HCT116 (cell line): ENCODE measurements around the gene TARM1. TPM values are rescaled to one million over a fixed set of nuclear protein-coding genes. Genes with fewer than 3 reads are reported as not detected.

ENCODE experiments used
- ATAC-seq: fragments of 200-7000 bp; cut with Tn5 transposase; 2 replicates; pipeline ENCODE4 v1.9.1; 2020; ENCODE audit warnings: mild to moderate bottlenecking, moderate library complexity
- BruUV-seq: library from RNA; stranded (reverse); fragments of 400-500 nt; replicated peaks from 2 replicates; lab custom pipeline; 2021; lab: Mats Ljungman, UMichigan
- CTCF ChIA-PET: fragments of 300-600 bp; sonication (Branson Sonifier 250); formaldehyde crosslinking; loops from one replicate; lab custom pipeline; 2021; ENCODE audit warnings: antibody characterized with exemption; lab: Charles Lee
- POLR2A ChIA-PET: fragments of 300-600, 350-600 bp; sonication (Branson Sonifier 250); formaldehyde crosslinking; loops from one replicate; lab custom pipeline; 2021; ENCODE audit warnings: antibody characterized with exemption; lab: Charles Lee
- RAD21 ChIA-PET, 2 experiments: fragments of 300-600 bp; sonication (Branson Sonifier 250); formaldehyde crosslinking; loops; one replicate each; lab custom pipeline; 2023; ENCODE audit warnings: low total read pairs in 2 of 2; ENCODE audit not compliant: uncharacterized antibody in 2 of 2, unreplicated experiment in 2 of 2, low non-redundant PET in 1 of 2; lab: Charles Lee
- DNase-seq: peaks from one replicate; pipeline ENCODE4 v3.0.0-alpha.2; 2010; ENCODE audit warnings: low read depth, low spot score
- H2AFZ ChIP-seq: fragments of 200-600 bp; shearing (Covaris generic), sonication (generic); 2 replicates; pipeline ENCODE4 v1.6.1; 2017; ENCODE audit warnings: low read depth, mixed run types, mixed read lengths, antibody characterized with exemption, low read length; ENCODE audit not compliant: poor library complexity, severe bottlenecking
- H3K27ac ChIP-seq: 2 replicates; pipeline ENCODE4 v1.5.1; 2012; ENCODE audit warnings: low read depth, low read length
- H3K27me3 ChIP-seq: fragments of 200-600 bp; sonication (generic); 2 replicates; pipeline ENCODE4 v1.6.1; 2016; ENCODE audit warnings: mixed run types, low read length, mixed read lengths; ENCODE audit not compliant: insufficient read depth
- H3K36me3 ChIP-seq, 2 experiments: fragments of 200-500 bp in 1 of 2; fragments of 200-600 bp in 1 of 2; sonication (Bioruptor generic) in 1 of 2; sonication (generic) in 1 of 2; 2 replicates each; pipeline versions ENCODE4 v1.5.1 to v1.6.1; 2014 to 2016; ENCODE audit warnings: low read length in 2 of 2, inconsistent platforms in 1 of 2, mixed read lengths in 1 of 2, mixed run types in 1 of 2; ENCODE audit not compliant: insufficient read depth in 2 of 2, control insufficient read depth in 1 of 2
- H3K4me1 ChIP-seq, 2 experiments: fragments of 200-600 bp in 1 of 2; sonication (generic) in 1 of 2; 2 replicates each; pipeline versions ENCODE4 v1.5.1 to v1.6.1; 2012 to 2017; ENCODE audit warnings: low read length in 2 of 2, inconsistent platforms in 1 of 2, mild to moderate bottlenecking in 1 of 2, mixed read lengths in 1 of 2, mixed run types in 1 of 2, moderate library complexity in 1 of 2; ENCODE audit not compliant: insufficient read depth in 2 of 2, control insufficient read depth in 1 of 2
- H3K4me2 ChIP-seq: fragments of 200-600 bp; sonication (generic); 2 replicates; pipeline ENCODE4 v1.6.1; 2017; ENCODE audit warnings: mixed run types, low read length, mixed read lengths
- H3K4me3 ChIP-seq, 2 experiments: fragments of 200-600 bp in 1 of 2; sonication (generic) in 1 of 2; replicated peaks in 1 of 2; 2 replicates each; pipeline ENCODE4 v1.5.1; 2011 to 2016; ENCODE audit warnings: low read length in 2 of 2, control low read depth in 1 of 2, low read depth in 1 of 2, mild to moderate bottlenecking in 1 of 2, mixed read lengths in 1 of 2, mixed run types in 1 of 2
- H3K79me2 ChIP-seq: fragments of 200-600 bp; sonication (generic); 2 replicates; pipeline ENCODE4 v1.6.1; 2017; ENCODE audit warnings: mild to moderate bottlenecking, mixed run types, low read length, moderate library complexity, mixed read lengths; ENCODE audit not compliant: insufficient read depth
- H3K9ac ChIP-seq: fragments of 200-600 bp; sonication (generic); 2 replicates; pipeline ENCODE4 v1.6.1; 2016; ENCODE audit warnings: low read length, mixed read lengths
- H3K9me2 ChIP-seq: fragments of 200-600 bp; sonication (generic), shearing (Covaris generic); 2 replicates; pipeline ENCODE4 v1.6.1; 2017; ENCODE audit warnings: mixed run types, mild to moderate bottlenecking, moderate library complexity; ENCODE audit not compliant: insufficient read depth
- H3K9me3 ChIP-seq, 2 experiments: fragments of 200-500 bp in 1 of 2; fragments of 200-600 bp in 1 of 2; sonication (Bioruptor generic) in 1 of 2; sonication (generic) in 1 of 2; 2 replicates each; pipeline ENCODE4 v1.6.1; 2014 to 2017; ENCODE audit warnings: low read length in 2 of 2, mixed read lengths in 2 of 2, inconsistent platforms in 1 of 2, low read depth in 1 of 2, mild to moderate bottlenecking in 1 of 2, mixed run types in 1 of 2, moderate library complexity in 1 of 2; ENCODE audit not compliant: control insufficient read depth in 1 of 2, insufficient read depth in 1 of 2
- H4K20me1 ChIP-seq: fragments of 200-600 bp; sonication (generic), shearing (Covaris generic); 2 replicates; pipeline ENCODE4 v1.6.1; 2017; ENCODE audit warnings: mixed run types, mild to moderate bottlenecking, moderate library complexity; ENCODE audit not compliant: insufficient read depth
- CBX3 ChIP-seq: IDR thresholded peaks from 2 replicates; pipeline ENCODE4 v1.6.1; 2012; ENCODE audit warnings: low read depth
- ELF1 ChIP-seq: IDR thresholded peaks from 2 replicates; pipeline ENCODE4 v1.6.1; 2012; ENCODE audit warnings: low read depth, borderline replicate concordance
- EZH2 ChIP-seq: fragments of 200-600 bp; sonication (generic); IDR thresholded peaks from 2 replicates; pipeline ENCODE4 v1.6.1; 2017; ENCODE audit warnings: antibody characterized with exemption, mixed run types
- EZH2phosphoT487 ChIP-seq: fragments of 200-600 bp; IDR thresholded peaks from 2 replicates; pipeline ENCODE4 v1.6.1; 2018; ENCODE audit warnings: antibody characterized with exemption, borderline replicate concordance
- RAD21 ChIP-seq: IDR thresholded peaks from 2 replicates; pipeline ENCODE4 v1.6.1; 2012; ENCODE audit warnings: low read depth, mild to moderate bottlenecking
- REST ChIP-seq: IDR thresholded peaks from 2 replicates; pipeline ENCODE4 v1.6.1; 2012; ENCODE audit warnings: low read depth
- SIN3A ChIP-seq: IDR thresholded peaks from 2 replicates; pipeline ENCODE4 v1.6.1; 2012; ENCODE audit warnings: low read depth
- SP1 ChIP-seq: IDR thresholded peaks from 2 replicates; pipeline ENCODE4 v1.6.1; 2012; ENCODE audit warnings: low read depth
- SRF ChIP-seq: IDR thresholded peaks from 2 replicates; pipeline ENCODE4 v1.6.1; 2012; ENCODE audit warnings: low read depth
- ZFX ChIP-seq: fragments of 450-650 bp; IDR thresholded peaks from 2 replicates; pipeline ENCODE4 v1.6.1; 2017
- ZNF274 ChIP-seq: fragments of 200-500 bp; sonication (Bioruptor generic); IDR thresholded peaks from 2 replicates; pipeline ENCODE4 v1.6.1; 2014; ENCODE audit warnings: mild to moderate bottlenecking, low read depth, low read length, inconsistent platforms
- intact Hi-C: fragments of 100-400 bp; cut with micrococcal nuclease; formaldehyde crosslinking; loops from 2 replicates; pipeline ENCODE4 v1.10.0; 2022
- total RNA-seq: library from RNA; stranded (reverse); gene quantifications from one replicate; pipeline ENCODE4 v1.2.1, GENCODE V29; 2021; ENCODE audit not compliant: unreplicated experiment

Gene TARM1
- total RNA-seq, 1 experiment from 2014 or later = not detected

- TF ChIP-seq REST (no peak), EZH2 (no peak), RAD21 (no peak)
These were observed 18.5 kb downstream of the TARM1 start (continued) for GRCh38 chr19:54062643-54063042.

GRCh38 chr19:54047616-54048015, 33.5 kb downstream of the TARM1 start:
- Histone ChIP-seq H3K9me2 (no peaks in the 10 kb centered on the region), H3K4me1 (no peaks in the 10 kb centered on the region), H3K27me3 (peaks cover 17% of the 10 kb centered on the region; the same call in 1 of the 2 replicates), H3K4me3 (no peak overlapping the region), H3K79me2 (no peaks in the 10 kb centered on the region), H2AFZ (no peak overlapping the region), H3K9me3 (no peaks in the 10 kb centered on the region), H3K9ac (no peak overlapping the region), H3K36me3 (no peaks in the 10 kb centered on the region), H3K27ac (no peak overlapping the region), H4K20me1 (no peaks in the 10 kb centered on the region), H3K4me2 (no peak overlapping the region)
- TF ChIP-seq CBX3 (no peak), SIN3A (no peak), EZH2phosphoT487 (no peak), SRF (no peak), ELF1 (no peak), ZFX (no peak), SP1 (no peak), ZNF274 (no peak)
- intact Hi-C loops = no loop called here
- DNase-seq = no peak
- RAD21 ChIA-PET = no interaction called here
- no peak for ATAC-seq
- POLR2A ChIA-PET = no interaction called here
- BruUV-seq = no TSS peak
- CTCF ChIA-PET = interaction anchor here (1.0 kb wide), 1 partner anchor 237 kb away, joined by 3 read pairs; no protein-coding TSS in a partner anchor
